HepG2 (cell line): ENCODE data around the gene OBP2B.

Experiments
- ATF4 ChIP-seq, 2 experiments: fragments of 450-650 bp in 1 of 2; sonication (generic) in 1 of 2; formaldehyde crosslinking; IDR thresholded peaks; 2 replicates each; pipeline versions ENCODE4 v1.5.0 to v1.8.0; 2020 to 2022; ENCODE audit warnings: mild to moderate bottlenecking in 1 of 2, missing genetic modification reagents in 1 of 2
- CTCF ChIP-seq: sonication (generic); formaldehyde crosslinking; IDR thresholded peaks from 2 replicates; pipeline ENCODE4 v1.5.0; 2020; ENCODE audit warnings: mild to moderate bottlenecking, missing genetic modification reagents, moderate library complexity
- EP300 ChIP-seq, 3 experiments: sonication (generic) in 1 of 3; formaldehyde crosslinking in 1 of 3; IDR thresholded peaks; 2 replicates each; pipeline versions ENCODE4 v1.5.1 to v1.6.1; 2011 to 2020; ENCODE audit warnings: low read depth in 2 of 3, low read length in 2 of 3, borderline replicate concordance in 1 of 3, improper control_type of control experiment in 1 of 3, mild to moderate bottlenecking in 1 of 3, missing genetic modification reagents in 1 of 3, moderate library complexity in 1 of 3
- ETV6 ChIP-seq: sonication (generic); formaldehyde crosslinking; conservative IDR thresholded peaks from 2 replicates; pipeline ENCODE4 v1.4.0; 2020; ENCODE audit warnings: missing genetic modification reagents
- GMEB1 ChIP-seq: sonication (generic); formaldehyde crosslinking; IDR thresholded peaks from 2 replicates; pipeline ENCODE4 v1.5.1; 2020; ENCODE audit warnings: missing genetic modification reagents, mild to moderate bottlenecking, borderline replicate concordance
- RFX5 ChIP-seq: IDR thresholded peaks from 2 replicates; pipeline ENCODE4 v1.6.1; 2011; ENCODE audit warnings: low read depth, low read length, improper control_type of control experiment
- SIN3A ChIP-seq: IDR thresholded peaks from 2 replicates; pipeline ENCODE4 v1.6.1; 2011; ENCODE audit warnings: low read depth, mild to moderate bottlenecking, control low read depth, low read length, borderline replicate concordance
- ZBTB7A ChIP-seq: sonication (generic); formaldehyde crosslinking; IDR thresholded peaks from 2 replicates; pipeline ENCODE4 v1.8.0; 2022; ENCODE audit warnings: mild to moderate bottlenecking, missing genetic modification reagents
- ZNF7 ChIP-seq: IDR thresholded peaks from 2 replicates; pipeline ENCODE4 v1.6.1; 2016; ENCODE audit warnings: missing biosample characterization, missing genetic modification reagents

GRCh38 chr9:133186736-133187135 lies 22.3 kb downstream of the OBP2B start:
- TF ChIP-seq ZNF7 = no peak
- TF ChIP-seq EP300 (IDR thresholded peaks at IDR 0.05; ENCODE audit: low read depth in 2 of 2, low read length in 2 of 2) = no peak
- no peak for TF ChIP-seq EP300 (CRISPR knock-in tag; IDR thresholded peaks at IDR 0.05; ENCODE audit: borderline replicate concordance)
- no peak for TF ChIP-seq ETV6
- no peak for TF ChIP-seq GMEB1 (CRISPR knock-in tag)
- no peak for TF ChIP-seq RFX5
- TF ChIP-seq ZBTB7A (CRISPR knock-in tag) = no peak
- no peak for TF ChIP-seq ATF4 (CRISPR knock-in tag; IDR thresholded peaks at IDR 0.05)
- no peak for TF ChIP-seq SIN3A
- TF ChIP-seq CTCF (CRISPR knock-in tag) = no peak
